ENCODE data around the gene SLC16A1.

The SLC16A1 gene

DNA sequence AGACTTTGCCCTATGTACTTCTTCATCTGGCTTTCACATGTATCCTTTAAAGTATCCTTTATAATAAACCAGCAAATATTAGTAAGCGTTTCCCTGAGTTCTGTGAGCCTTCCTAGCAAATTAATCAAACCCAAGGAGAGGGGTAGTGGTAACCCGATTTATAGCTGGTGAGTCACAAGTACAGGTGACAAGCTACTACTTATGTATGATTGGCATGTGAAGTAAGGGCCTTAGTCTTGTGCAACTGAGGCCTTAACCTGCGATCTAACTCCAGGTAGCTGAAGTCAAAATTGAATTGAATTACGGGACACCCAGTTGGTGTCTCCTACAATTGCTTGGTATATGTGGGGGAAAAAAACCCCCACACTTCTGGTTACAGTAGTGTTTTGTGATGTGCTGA, 26.0 kb downstream of the SLC16A1 start:
- Histone ChIP-seq H3K4me3 (no peak overlapping the region), H3K36me3 (no peaks in the 10 kb centered on the region), H3K27ac (no peak overlapping the region), H3K9me3 (no peaks in the 10 kb centered on the region), H3K27me3 (no peaks in the 10 kb centered on the region), H3K4me1 (peaks cover 0 to 14% (median 2%) of the 10 kb centered on the region in 4 donors)
- no peak for DNase-seq
- TF ChIP-seq CTCF (IDR thresholded peaks at IDR 0.05) = no peak
- intact Hi-C loops (cut with DNase I; ENCODE audit: low total_unique reads) = no loop called here

DNA sequence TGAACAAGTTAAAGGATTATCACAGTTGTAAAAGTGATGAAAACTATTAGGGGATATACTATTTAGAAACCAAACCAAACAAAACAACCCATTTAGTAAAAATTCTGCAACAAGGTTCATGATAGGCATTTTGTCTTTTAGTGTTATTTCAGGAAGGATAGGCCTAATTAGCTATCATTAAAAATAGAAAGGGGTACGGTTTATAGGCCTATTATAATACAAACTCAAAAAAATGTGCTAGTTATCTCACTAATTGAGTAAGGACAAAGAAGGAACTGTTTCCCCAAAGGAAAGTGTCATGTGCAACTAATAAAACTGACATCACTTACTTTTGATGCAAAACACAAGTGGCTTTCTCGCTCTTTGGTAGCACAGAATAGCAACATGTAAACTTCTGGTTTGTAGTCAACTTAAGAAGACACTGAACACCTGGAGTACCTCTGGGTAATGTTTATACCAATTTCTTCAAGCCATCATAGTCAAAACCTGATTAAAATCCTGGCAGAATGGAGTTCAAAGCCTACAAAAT, 28.5 kb downstream of the SLC16A1 start:
- intact Hi-C loops (cut with DNase I; ENCODE audit: low total_unique reads) = no loop called here
- Histone ChIP-seq H3K9me3 (no peaks in the 10 kb centered on the region), H3K4me1 (peaks cover 0 to 14% (median 2%) of the 10 kb centered on the region in 4 donors), H3K27ac (no peak overlapping the region), H3K36me3 (no peaks in the 10 kb centered on the region), H3K4me3 (no peak overlapping the region), H3K27me3 (no peaks in the 10 kb centered on the region)
- TF ChIP-seq CTCF (IDR thresholded peaks at IDR 0.05) = no peak
- no peak for DNase-seq

- no peak for TF ChIP-seq CTCF (IDR thresholded peaks at IDR 0.05)
- peaks cover 0 to 14% (median 2%) of the 10 kb centered on the region in 4 donors for H3K4me1 ChIP-seq
- no peaks in the 10 kb centered on the region for H3K9me3 ChIP-seq
- H3K27me3 ChIP-seq = no peaks in the 10 kb centered on the region
- H3K36me3 ChIP-seq = no peaks in the 10 kb centered on the region
- intact Hi-C loops (cut with DNase I; ENCODE audit: low total_unique reads) = no loop called here
- no peak overlapping the region for H3K4me3 ChIP-seq
- no peak overlapping the region for H3K27ac ChIP-seq
- DNase-seq = no peak
Observed at GRCh38 chr1:112926858-112927257, 29.1 kb downstream of the SLC16A1 start.

- intact Hi-C loops (cut with DNase I; ENCODE audit: low total_unique reads) = no loop called here
- H3K27me3 ChIP-seq = no peaks in the 10 kb centered on the region
- no peak for DNase-seq
- no peak for TF ChIP-seq CTCF (IDR thresholded peaks at IDR 0.05)
- peaks cover 0 to 2% (median 0%) of the 10 kb centered on the region in 3 donors for H3K36me3 ChIP-seq
- no peak overlapping the region for H3K27ac ChIP-seq
- no peak overlapping the region for H3K4me3 ChIP-seq
- peaks cover 0 to 14% (median 2%) of the 10 kb centered on the region in 4 donors for H3K4me1 ChIP-seq
- H3K9me3 ChIP-seq = no peaks in the 10 kb centered on the region
Observed at GRCh38 chr1:112925015-112925414, 31.0 kb downstream of the SLC16A1 start.

GRCh38 chr1:112923959-112924349, 32.0 kb downstream of the SLC16A1 start:
- H3K27ac ChIP-seq = no peak overlapping the region
- peaks cover 0 to 5% (median 5%) of the 10 kb centered on the region in 3 donors for H3K36me3 ChIP-seq
- no peak for TF ChIP-seq CTCF (IDR thresholded peaks at IDR 0.05)
- intact Hi-C loops (cut with DNase I; ENCODE audit: low total_unique reads) = no loop called here
- H3K9me3 ChIP-seq = no peaks in the 10 kb centered on the region
- no peaks in the 10 kb centered on the region for H3K27me3 ChIP-seq
- DNase-seq = no peak
- peaks cover 0 to 14% (median 2%) of the 10 kb centered on the region in 4 donors for H3K4me1 ChIP-seq
- no peak overlapping the region for H3K4me3 ChIP-seq
